HG03159 (cell line): ENCODE results near the gene PSORS1C1.
"Not testable (repeated sequence)": the region's sequence is repeated elsewhere in the genome, so short reads cannot be mapped to it uniquely, and the experiment has no call there.

ENCODE experiments used
- ATAC-seq: cut with Tn5 transposase; IDR thresholded peaks from one replicate; pipeline ENCODE4 v1.9.1; 2021; ENCODE audit warnings: mild to moderate bottlenecking, moderate library complexity; ENCODE audit not compliant: unreplicated experiment

The PSORS1C1 gene, protein sequence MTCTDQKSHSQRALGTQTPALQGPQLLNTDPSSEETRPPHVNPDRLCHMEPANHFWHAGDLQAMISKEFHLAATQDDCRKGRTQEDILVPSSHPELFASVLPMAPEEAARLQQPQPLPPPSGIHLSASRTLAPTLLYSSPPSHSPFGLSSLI

GRCh38 chr6:31114541-31114878 lies at the start of gene PSORS1C1:
TSS of gene PSORS1C1 (plus strand) at chr6:31114800. CDS start at chr6:31129633, 14,833 bp downstream.
- no peak for ATAC-seq

- no peak for ATAC-seq
Observed at GRCh38 chr6:31065556-31065955, 49.0 kb upstream of the PSORS1C1 start.

DNA sequence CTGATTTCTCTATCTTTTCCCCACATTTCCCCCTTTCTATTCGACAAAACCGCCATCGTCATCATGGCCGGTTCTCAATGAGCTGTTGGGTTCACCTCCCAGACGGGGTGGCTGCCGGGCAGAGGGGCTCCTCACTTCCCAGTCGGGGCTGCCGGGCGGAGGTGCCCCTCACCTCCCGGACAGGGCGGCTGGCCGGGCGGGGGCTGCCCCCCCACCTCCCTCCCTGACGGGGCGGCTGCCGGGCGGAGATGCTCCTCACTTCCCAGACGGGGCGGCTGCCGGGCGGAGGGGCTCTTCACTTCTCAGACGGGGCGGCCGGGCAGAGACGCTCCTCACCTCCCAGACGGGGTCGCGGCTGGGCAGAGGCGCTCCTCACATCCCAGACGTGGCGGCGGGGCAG lies 47.6 kb upstream of the PSORS1C1 start:
- not testable (repeated sequence) for ATAC-seq

- not testable (repeated sequence) for ATAC-seq
Observed at GRCh38 chr6:31067891-31068668, 46.5 kb upstream of the PSORS1C1 start.

- ATAC-seq: no peak
Observed at GRCh38 chr6:31068669-31069340, 45.8 kb upstream of the PSORS1C1 start.

- no peak for ATAC-seq
Observed at GRCh38 chr6:31070711-31071197, 43.8 kb upstream of the PSORS1C1 start.

- no peak for ATAC-seq
Observed at GRCh38 chr6:31074401-31074800, 40.2 kb upstream of the PSORS1C1 start.

GRCh38 chr6:31075528-31075927 lies 39.1 kb upstream of the PSORS1C1 start:
- no peak for ATAC-seq

- ATAC-seq: no peak
Observed at GRCh38 chr6:31076611-31077010, 38.0 kb upstream of the PSORS1C1 start.

DNA sequence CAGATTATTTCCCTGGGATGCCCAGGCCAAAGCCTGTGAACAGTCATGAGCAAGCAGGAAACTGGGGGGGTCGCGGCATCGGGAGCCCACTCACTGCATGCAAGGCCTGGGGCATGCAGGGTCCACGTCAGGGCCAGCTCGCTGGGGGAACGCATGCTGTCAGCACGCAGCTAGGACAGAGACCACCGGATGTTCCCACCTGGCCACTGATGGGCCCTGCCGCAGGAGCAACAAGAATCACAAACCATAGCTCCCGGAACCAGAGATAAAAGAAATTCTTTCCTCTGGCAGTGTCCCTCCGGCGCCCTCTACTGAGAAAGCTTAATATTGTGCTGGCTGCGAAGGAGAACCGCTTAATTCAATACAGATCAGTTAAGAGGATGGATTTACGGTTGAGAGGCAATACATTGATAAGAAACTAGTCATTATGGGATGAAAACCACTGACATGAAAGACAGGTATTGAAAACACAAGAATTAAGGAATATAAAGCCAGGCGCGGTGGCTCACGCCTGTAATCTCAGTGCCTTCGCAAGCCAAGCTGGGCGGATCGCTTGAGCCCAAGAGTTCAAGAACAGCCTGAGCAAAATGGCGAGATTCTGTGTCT lies 34.8 kb upstream of the PSORS1C1 start:
- ATAC-seq: no peak

GRCh38 chr6:31081872-31082271 lies 32.7 kb upstream of the PSORS1C1 start:
- ATAC-seq: no peak

DNA sequence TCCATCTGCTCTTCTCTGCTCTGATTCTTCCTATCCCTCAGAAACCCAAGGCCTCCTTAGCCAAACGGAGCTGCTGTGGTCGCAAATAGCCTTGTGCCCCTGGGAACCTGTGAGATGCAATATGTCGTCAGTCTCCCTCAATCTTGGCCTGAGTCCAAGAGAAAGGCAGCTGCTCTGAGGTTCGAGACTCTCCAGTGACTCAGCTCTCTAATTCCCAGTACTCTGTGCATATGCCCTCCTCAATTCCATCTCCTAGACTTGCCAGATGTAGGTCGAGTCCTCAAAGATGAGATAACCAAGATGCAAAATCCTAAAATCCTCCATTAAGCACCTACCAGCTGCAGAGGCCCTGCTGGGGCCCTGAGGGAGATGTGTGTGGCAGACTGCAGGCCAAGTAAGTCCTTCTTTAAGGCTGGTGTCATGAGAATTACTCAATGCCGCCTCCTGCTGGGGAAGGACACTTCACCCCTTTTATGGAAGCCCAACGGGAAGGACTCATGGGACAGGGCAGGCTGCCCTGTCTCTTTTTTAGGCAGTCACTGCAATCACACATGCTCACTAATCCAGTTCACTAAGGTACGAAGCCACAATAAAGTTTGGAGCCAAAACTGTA lies 30.8 kb upstream of the PSORS1C1 start:
- ATAC-seq: no peak

GRCh38 chr6:31086788-31087440 lies 27.7 kb upstream of the PSORS1C1 start:
- no peak for ATAC-seq

GRCh38 chr6:31087494-31088089 lies 27.0 kb upstream of the PSORS1C1 start:
- ATAC-seq: no peak

DNA sequence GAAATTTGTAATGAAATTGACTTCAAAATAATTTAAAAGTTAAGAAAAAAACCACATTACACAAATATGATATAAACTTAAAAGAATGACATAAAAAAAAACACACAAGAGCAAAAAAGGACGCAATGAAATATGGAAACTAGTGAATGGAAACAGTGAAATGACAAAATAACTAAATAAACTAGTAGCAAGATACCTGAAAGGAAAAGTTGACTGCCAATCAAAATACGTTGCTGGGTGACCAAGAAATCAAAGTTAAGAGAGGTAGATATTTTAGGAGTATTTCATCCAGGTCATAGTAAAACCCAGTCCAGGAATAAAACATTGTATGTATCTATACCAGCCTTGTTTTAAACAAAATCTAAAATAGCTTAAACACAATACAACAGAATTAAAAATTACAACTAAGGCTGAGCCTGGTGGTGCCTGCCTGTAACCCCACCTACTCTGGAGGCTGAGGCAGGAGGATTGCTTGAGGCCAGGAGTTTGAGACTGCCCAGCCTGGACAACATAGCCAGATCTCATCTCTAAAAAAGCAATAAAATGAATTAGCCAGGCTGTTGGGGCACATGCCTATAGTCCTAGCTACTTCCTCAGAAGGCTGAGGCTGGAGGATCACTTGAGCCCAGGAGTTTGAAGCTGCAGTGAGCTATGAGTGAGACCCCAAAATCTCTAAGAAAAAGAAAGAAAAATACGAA lies 24.2 kb upstream of the PSORS1C1 start:
- no peak for ATAC-seq

DNA sequence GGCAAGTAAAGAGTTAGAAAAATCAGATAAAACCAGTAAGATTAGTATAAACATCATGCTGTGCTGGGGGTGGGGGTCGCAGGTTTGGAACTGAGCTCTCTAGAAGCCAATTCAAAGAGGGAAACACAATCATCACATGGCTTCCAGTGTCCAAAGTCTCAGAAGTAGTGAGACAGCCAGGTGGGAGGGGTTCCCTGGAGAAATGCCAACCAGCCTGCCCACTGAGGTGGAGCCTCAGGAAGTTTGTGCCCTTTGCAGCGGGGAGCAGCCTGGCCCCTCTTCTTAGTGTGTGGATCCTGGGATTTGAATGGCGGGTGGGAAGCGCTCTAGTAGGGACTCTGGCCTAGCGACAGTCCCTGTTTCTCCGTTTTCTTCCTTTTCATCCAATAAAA lies 23.6 kb upstream of the PSORS1C1 start:
- no peak for ATAC-seq

DNA sequence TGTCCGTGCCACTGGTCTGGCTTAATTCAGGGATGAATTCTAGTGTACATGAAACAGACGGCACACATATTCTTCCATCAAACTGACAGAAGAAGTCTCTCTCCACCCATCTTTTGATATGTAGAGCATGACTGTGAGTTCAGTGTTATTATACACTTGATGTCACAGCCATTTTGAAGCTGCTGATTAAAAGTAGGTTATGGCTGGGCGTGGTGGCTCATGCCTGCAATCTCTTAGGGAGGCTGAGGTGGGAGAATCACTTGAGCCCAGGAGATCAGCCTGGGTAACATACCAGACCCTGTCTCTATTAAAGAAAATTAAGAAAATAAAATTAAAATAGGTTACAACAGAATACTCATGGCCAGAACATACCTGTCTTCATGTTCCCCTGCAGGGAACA lies 22.9 kb upstream of the PSORS1C1 start:
- no peak for ATAC-seq

DNA sequence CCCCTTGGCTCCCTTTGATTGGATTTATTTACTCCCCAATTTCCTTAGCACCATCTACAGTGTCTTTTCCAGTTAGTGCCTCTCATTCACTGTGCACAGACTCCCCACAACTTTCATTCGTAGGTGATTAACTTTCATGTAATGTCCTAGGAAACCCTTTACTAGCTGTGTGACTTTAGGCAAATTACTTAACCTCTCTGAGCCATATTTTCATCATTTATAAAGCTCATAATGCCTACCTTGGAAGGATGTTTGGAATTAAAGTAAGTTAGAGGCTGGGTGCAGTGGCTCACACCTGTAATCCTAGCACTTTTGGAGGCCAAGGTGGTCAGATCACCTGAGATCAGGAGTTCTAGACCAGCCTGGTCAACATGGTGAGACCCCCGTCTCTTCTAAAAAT lies 22.4 kb upstream of the PSORS1C1 start:
- ATAC-seq: no peak

DNA sequence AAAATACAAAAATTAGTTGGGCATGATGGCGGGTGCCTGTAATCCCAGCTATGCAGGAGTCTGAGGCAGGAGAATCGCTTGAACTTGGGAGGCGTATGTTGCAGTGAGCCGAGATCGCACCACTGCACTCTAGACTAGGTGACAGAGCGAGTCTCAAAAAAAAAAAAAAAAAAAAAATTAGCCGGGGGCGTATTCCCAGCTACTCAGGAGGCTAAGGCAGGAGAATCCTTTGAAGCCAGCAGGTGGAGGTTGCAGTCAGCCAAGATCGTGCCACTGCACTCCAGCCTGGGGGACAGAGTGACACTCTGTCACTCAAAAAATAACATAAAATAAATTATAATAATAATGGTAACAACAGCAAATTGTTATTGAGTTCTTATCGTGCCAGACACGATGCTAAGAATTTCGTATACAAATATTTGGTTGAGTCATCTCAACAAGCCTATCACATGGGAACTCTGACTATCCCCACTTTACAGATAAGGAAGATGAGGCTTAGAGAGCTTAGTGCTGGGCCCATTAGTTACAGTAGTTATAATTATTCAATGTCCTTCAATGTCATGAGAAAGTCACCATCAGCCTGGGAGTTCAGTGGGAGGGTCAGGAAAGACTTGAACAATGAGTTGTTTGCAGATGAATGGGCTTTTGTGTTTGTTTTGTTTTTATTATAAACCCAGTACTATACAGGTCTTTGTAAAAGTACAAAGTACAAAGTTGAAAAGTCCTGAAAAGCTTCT lies 21.7 kb upstream of the PSORS1C1 start:
- ATAC-seq: no peak
